Measurements from ENCODE around the gene CNR2.

- TF ChIP-seq POLR2AphosphoS5 (IDR thresholded peaks at IDR 0.05), result no peak
- no peak for TF ChIP-seq CTCF (IDR thresholded peaks at IDR 0.05)
These were observed 87.2 kb downstream of the CNR2 start for GRCh38 chr1:23825762-23826522.

All from transverse colon (tissue), 4 donors.